GM21360 (cell line): Measurements from ENCODE around the gene MTMR6.

Experiments used
- ATAC-seq: cut with Tn5 transposase; IDR thresholded peaks from one replicate; pipeline ENCODE4 v1.9.1; 2021; ENCODE audit warnings: mild to moderate bottlenecking, moderate library complexity; ENCODE audit not compliant: unreplicated experiment

Gene MTMR6

DNA sequence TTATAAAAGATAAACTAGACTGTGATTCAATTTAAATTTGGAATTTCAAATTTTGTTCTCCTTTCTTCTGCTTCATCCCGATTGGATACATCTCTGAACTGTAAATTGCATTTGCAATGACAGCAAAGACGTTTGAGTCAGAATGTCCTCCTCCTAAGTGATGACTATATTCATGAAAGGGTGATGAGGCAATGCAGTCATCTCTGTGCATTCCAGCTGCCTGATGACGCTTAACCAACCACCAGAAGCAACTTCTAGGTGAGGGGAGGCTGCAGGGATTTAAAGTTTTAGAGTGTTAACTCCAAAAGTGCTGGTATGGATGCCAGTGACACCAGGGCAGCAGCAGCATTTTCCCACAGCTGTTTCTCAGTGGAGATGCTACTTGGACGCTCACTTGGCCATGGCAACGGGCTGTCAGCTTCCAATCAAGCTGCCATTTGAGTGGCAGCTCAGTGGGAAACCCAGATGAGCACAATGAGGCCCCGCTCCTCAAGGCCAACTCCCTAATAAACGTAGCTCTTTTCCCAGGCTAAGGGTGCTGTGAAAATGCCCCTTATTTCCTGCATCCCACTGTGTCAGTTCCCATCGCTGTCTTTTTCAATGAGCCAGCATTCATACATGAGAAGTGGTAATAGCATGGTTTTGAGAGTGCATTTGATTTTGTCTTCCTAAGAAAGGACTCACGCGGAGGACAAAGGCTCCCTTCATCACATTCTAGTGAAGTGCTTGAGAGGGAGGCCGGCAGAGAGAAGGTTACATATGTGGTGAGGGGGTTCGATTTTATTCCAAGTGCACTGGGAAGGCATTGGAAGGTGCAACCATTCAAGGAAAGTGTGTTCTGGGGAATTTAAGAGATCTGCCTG, 70.0 kb downstream of the MTMR6 start:
- ATAC-seq: no peak

GRCh38 chr13:25215253-25215575, 72.1 kb downstream of the MTMR6 start:
- no peak for ATAC-seq

- no peak for ATAC-seq
Measured at GRCh38 chr13:25214491-25215252, 72.6 kb downstream of the MTMR6 start.

- no peak for ATAC-seq
Measured at GRCh38 chr13:25213715-25214114, 73.6 kb downstream of the MTMR6 start.

DNA sequence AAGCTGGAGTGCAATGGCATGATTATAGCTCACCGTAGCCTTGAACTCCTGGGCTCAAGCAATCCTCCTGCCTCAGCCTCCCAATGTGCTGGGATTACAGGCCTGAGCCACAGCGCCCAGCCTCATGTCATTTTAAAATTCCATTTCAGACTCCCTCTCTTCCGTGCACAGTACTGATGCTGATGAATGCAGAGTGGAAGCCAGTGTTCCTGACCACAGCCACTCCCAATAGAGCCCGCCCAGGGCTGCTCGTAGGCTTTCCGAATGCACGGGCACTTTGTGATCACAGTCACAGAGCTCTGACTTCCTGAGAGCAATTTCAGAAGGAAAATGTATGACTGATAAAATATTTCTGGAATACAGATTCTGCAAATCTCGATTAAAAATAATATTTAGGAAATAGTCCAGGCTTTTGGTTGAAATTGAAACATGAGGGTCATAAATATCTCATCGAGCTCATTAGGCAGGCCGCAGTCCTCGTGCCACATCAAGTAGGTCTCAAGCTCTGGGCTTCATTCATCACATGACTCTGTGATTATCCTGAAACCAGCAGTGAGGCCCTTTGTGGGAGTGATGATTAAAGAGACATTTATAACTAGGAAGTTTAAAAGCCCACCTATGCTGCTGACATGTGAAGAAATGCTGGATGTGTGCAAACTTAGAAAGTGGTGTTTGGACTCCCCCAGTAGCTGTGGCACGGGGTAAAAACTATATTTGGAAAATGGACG, 76.3 kb downstream of the MTMR6 start:
- ATAC-seq: no peak

GRCh38 chr13:25207291-25207810, 79.9 kb downstream of the MTMR6 start:
- ATAC-seq: no peak

GRCh38 chr13:25204863-25205262, 82.4 kb downstream of the MTMR6 start:
- ATAC-seq: no peak

DNA sequence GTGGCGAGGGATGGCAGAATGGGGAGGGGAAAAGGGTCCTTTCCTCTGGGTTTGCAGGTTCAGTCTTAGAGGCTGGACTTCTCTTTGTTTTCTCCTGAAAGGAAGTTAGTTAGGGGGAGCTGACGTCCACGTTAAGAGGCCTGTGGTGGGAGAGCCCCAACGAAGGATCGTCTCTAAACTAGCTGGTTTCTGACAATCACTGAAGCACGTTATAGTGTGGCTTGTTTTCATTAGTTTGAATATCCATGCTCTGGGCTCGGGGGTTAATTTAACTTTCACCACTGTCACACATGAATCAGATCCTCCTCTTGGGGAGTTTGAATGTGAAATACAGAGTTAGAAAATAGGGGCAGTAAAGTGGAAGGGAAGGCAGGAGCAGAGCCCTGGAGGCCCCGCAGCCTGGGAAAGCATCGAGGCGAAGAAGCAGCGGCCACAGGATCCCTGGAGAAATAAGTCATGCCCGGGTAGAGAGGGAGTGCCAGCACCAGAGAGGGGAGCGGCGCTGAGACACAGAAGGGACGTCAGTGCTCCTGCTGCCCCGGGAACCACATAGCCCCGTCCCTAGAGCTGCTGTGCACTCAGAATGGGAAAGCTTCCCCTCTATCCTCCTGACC, 84.1 kb downstream of the MTMR6 start:
- ATAC-seq: no peak

GRCh38 chr13:25200783-25201182, 86.5 kb downstream of the MTMR6 start:
- ATAC-seq: no peak

- no peak for ATAC-seq
Measured at GRCh38 chr13:25198647-25199046, 88.6 kb downstream of the MTMR6 start.

DNA sequence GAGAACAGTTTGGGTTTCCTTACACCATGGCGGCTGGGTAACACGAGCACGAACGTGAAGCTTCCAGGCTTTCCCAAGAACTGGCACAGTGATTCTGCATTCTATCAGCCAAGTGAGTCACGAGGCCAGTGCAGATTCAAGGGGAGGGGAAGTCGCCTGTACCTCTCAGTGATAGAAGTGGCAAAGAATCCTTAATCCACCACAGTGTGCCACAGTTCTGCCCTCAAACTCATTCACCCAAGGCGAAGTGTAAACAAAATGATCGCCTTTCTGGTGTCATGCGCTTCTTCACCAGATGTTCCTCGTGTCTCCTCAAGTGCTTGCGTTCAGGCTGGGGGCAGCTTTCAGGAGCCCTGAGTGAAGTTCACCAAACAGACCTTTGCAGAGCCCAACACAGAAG, 90.3 kb downstream of the MTMR6 start:
- ATAC-seq: no peak
